ENCODE measurements around the gene DCAF4. TPM values are rescaled to one million over a fixed set of nuclear protein-coding genes. Genes with fewer than 3 reads are reported as not detected.

Gene DCAF4
- total RNA-seq, 1 experiment from 2014 or later, result 20.0 TPM

DNA sequence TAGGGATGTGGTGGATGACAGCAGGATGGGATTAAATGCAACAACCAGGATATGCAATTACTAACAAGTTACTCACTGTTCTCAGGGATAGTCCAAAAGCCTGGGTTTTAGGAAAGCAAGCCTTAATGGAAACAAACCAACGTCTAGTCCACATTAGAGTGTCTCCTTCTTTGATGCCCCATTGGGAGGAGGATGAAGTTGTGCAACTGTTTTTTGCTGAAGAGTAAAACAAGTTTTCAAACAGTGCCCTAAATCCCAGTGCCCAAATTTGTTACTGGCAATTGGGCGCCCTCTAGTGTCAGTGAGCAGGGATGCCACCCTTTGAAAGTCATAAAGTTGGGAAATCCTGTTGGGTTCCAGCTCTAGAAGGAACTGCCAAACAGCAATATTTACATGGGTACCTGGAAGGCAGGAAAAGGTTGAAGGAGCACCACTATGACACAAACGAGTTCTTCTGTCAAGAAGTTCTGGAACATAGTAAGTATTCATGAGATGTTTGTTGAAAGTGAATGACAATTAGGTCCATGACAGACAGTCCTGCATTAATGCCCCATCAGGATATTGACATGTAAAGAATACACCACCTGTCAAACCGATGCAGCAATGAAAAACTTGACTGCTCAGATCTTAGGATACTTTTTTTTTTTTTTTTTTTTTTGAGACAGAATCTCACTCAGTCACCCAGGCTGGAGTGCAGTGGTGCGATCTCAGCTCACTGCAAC is 21.3 kb upstream of the DCAF4 start:
- POLR2A ChIA-PET (ENCODE audit: unreplicated experiment), result interaction anchor here (0.6 kb wide), 1 partner anchor 57 kb away, joined by 4 read pairs; no protein-coding TSS in a partner anchor

DNA sequence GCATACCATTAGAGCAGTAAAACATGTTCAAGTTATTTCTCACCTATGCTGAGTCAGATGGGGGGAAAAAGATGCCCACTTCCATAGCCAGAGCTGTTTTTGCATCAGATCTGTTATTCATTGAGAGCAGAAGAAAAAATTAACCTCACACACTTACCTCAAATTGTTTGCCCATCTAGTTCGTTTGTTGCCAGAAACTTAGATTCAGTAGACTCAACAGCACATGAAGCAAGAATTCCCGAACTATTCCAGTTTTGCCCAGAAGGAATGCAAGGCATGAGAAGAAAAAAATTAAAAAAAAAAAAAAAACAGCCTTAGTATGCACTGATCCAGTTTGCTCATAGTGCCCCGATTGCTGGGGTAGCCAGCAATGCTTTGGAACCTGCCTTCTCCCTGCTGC is 19.9 kb upstream of the DCAF4 start:
- Histone ChIP-seq H3K9me3 (ENCODE audit: insufficient read depth, low read depth) (no peaks in the 10 kb centered on the region), H2AFZ (no peak overlapping the region), H4K20me1 (ENCODE audit: insufficient read depth) (no peaks in the 10 kb centered on the region), H3K79me2 (ENCODE audit: low read depth) (no peaks in the 10 kb centered on the region), H3K4me1 (replicated peaks; ENCODE audit: insufficient read depth) (no peaks in the 10 kb centered on the region), H3K4me2 (no peak overlapping the region), H3K27me3 (ENCODE audit: insufficient read depth, low read depth) (peaks cover 10% of the 10 kb centered on the region; the same call in 1 of the 2 replicates), H3F3A (ENCODE audit: insufficient read depth, low read depth) (no peaks in the 10 kb centered on the region), H3K27ac (no peak overlapping the region), H3K4me3 (no peak overlapping the region), H3K36me3 (ENCODE audit: low read depth) (no peaks in the 10 kb centered on the region), H3K9me2 (ENCODE audit: insufficient read depth) (no peaks in the 10 kb centered on the region)
- TF ChIP-seq, protein P1, sequence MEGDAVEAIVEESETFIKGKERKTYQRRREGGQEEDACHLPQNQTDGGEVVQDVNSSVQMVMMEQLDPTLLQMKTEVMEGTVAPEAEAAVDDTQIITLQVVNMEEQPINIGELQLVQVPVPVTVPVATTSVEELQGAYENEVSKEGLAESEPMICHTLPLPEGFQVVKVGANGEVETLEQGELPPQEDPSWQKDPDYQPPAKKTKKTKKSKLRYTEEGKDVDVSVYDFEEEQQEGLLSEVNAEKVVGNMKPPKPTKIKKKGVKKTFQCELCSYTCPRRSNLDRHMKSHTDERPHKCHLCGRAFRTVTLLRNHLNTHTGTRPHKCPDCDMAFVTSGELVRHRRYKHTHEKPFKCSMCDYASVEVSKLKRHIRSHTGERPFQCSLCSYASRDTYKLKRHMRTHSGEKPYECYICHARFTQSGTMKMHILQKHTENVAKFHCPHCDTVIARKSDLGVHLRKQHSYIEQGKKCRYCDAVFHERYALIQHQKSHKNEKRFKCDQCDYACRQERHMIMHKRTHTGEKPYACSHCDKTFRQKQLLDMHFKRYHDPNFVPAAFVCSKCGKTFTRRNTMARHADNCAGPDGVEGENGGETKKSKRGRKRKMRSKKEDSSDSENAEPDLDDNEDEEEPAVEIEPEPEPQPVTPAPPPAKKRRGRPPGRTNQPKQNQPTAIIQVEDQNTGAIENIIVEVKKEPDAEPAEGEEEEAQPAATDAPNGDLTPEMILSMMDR (conservative IDR thresholded peaks at IDR 0.05), result no peak
- no peak for TF ChIP-seq EZH2 (IDR thresholded peaks at IDR 0.05; ENCODE audit: low read depth)
- no TSS peak for BruUV-seq (replicated peaks)
- ChIA-PET POLR2A (ENCODE audit: unreplicated experiment) (no interaction called here), CTCF (no interaction called here)
- DNase-seq, result no peak
- intact Hi-C loops (cut with micrococcal nuclease; ENCODE audit: unreplicated experiment), result no loop called here

More for the DNA sequence above, 21.3 kb upstream of the DCAF4 start:
- no TSS peak for BruUV-seq (replicated peaks)
- no peak overlapping the region for H3K4me3 ChIP-seq
- H3K4me1 ChIP-seq (replicated peaks; ENCODE audit: insufficient read depth), result no peaks in the 10 kb centered on the region
- H2AFZ ChIP-seq, result no peak overlapping the region
- CTCF ChIA-PET, result interaction anchor here (0.5 to 0.7 kb wide), 4 partner anchors 10 to 391 kb away, joined by 3 to 19 read pairs (median 6); no protein-coding TSS in a partner anchor
- H3K9me3 ChIP-seq (ENCODE audit: insufficient read depth, low read depth), result no peaks in the 10 kb centered on the region
- H3K36me3 ChIP-seq (ENCODE audit: low read depth), result no peaks in the 10 kb centered on the region
- TF ChIP-seq EZH2 (IDR thresholded peaks at IDR 0.05; ENCODE audit: low read depth), result no peak
- TF ChIP-seq, protein P1 (conservative IDR thresholded peaks at IDR 0.05), result peak; percentile 96
- intact Hi-C loops (cut with micrococcal nuclease; ENCODE audit: unreplicated experiment), result loop anchor here (1.0 kb wide), 1 partner anchor 388 kb away; no protein-coding TSS in a partner anchor
- no peaks in the 10 kb centered on the region for H4K20me1 ChIP-seq (ENCODE audit: insufficient read depth)
- H3K27ac ChIP-seq, result no peak overlapping the region
- H3K9me2 ChIP-seq (ENCODE audit: insufficient read depth), result no peaks in the 10 kb centered on the region
- H3K79me2 ChIP-seq (ENCODE audit: low read depth), result no peaks in the 10 kb centered on the region
- H3F3A ChIP-seq (ENCODE audit: insufficient read depth, low read depth), result no peaks in the 10 kb centered on the region
- peaks cover 10% of the 10 kb centered on the region for H3K27me3 ChIP-seq (ENCODE audit: insufficient read depth, low read depth)
- DNase-seq, result peak; percentile 42 to 58
- H3K4me2 ChIP-seq, result no peak overlapping the region

DNA sequence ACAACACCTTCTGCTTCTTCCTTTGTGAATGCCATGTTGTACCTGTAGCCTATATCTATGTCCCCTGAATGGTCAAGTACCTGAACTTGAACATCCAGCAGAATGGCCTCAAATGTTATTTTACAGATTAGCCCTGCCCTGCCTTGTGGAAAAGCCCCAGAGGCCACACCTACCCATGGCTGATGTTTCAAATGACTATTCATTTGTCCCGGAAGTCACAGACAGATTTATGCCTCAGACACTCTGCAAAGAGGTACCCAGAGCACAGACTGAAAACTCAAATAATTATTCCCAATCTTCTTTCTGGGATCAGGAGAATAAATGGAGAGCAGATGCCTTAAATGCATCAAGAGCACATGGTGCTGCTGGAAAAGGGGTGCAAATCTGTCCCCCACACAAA is 19.4 kb upstream of the DCAF4 start:
- Histone ChIP-seq H3K9me2 (ENCODE audit: insufficient read depth) (no peaks in the 10 kb centered on the region), H3K4me3 (no peak overlapping the region), H3K27ac (no peak overlapping the region), H4K20me1 (ENCODE audit: insufficient read depth) (no peaks in the 10 kb centered on the region), H3K9me3 (ENCODE audit: insufficient read depth, low read depth) (no peaks in the 10 kb centered on the region), H3K4me2 (no peak overlapping the region), H3K4me1 (replicated peaks; ENCODE audit: insufficient read depth) (no peaks in the 10 kb centered on the region), H3K36me3 (ENCODE audit: low read depth) (no peaks in the 10 kb centered on the region), H3K79me2 (ENCODE audit: low read depth) (no peaks in the 10 kb centered on the region), H2AFZ (no peak overlapping the region), H3K27me3 (ENCODE audit: insufficient read depth, low read depth) (peaks cover 10% of the 10 kb centered on the region; the same call in 1 of the 2 replicates), H3F3A (ENCODE audit: insufficient read depth, low read depth) (no peaks in the 10 kb centered on the region)
- TF ChIP-seq, protein P1 (conservative IDR thresholded peaks at IDR 0.05), result no peak
- TF ChIP-seq EZH2 (IDR thresholded peaks at IDR 0.05; ENCODE audit: low read depth), result no peak
- ChIA-PET CTCF (no interaction called here), POLR2A (ENCODE audit: unreplicated experiment) (no interaction called here)
- DNase-seq, result no peak
- no TSS peak for BruUV-seq (replicated peaks)
- intact Hi-C loops (cut with micrococcal nuclease; ENCODE audit: unreplicated experiment), result no loop called here

Data from PC-9 (cell line).